Measurements from ENCODE around the gene APBA1. TPM values are rescaled to one million over a fixed set of nuclear protein-coding genes. Genes with fewer than 3 reads are reported as not detected.

APBA1 gene
- total RNA-seq, 4 donors from 2014 or later = 5.8 to 15.7 (median 11.5) TPM

- no peak for TF ChIP-seq POLR2A (IDR thresholded peaks at IDR 0.05)
- no peak for TF ChIP-seq POLR2AphosphoS5 (IDR thresholded peaks at IDR 0.05)
- TF ChIP-seq EP300 (IDR thresholded peaks at IDR 0.05) = no peak
- TF ChIP-seq CTCF (IDR thresholded peaks at IDR 0.05) = no peak
- no peaks in the 10 kb centered on the region for H3K9me3 ChIP-seq
- no peak overlapping the region for H3K27ac ChIP-seq
- WGBS = 75% methylated on average over 3 of the region's 3 CpGs
- DNase-seq (ENCODE audit: low spot score in 2 of 2) = no peak
- H3K4me1 ChIP-seq = no peaks in the 10 kb centered on the region
- H3K36me3 ChIP-seq = no peaks in the 10 kb centered on the region
- H3K27me3 ChIP-seq = no peaks in the 10 kb centered on the region
- no peak overlapping the region for H3K4me3 ChIP-seq
These were observed 13.0 kb downstream of the APBA1 start for GRCh38 chr9:69658987-69659675.

- H3K9me3 ChIP-seq = no peaks in the 10 kb centered on the region
- H3K4me1 ChIP-seq = no peaks in the 10 kb centered on the region
- no peaks in the 10 kb centered on the region for H3K27me3 ChIP-seq
- H3K36me3 ChIP-seq = no peaks in the 10 kb centered on the region
- no peak overlapping the region for H3K27ac ChIP-seq
- H3K4me3 ChIP-seq = no peak overlapping the region
- no peak for DNase-seq (ENCODE audit: low spot score in 2 of 2)
- TF ChIP-seq CTCF (IDR thresholded peaks at IDR 0.05) (no peak), EP300 (IDR thresholded peaks at IDR 0.05) (no peak), POLR2AphosphoS5 (IDR thresholded peaks at IDR 0.05) (no peak), POLR2A (IDR thresholded peaks at IDR 0.05) (no peak)
These were observed 14.9 kb downstream of the APBA1 start for GRCh38 chr9:69657269-69657668.

- peaks cover 2% of the 10 kb centered on the region for H3K4me1 ChIP-seq
- no peaks in the 10 kb centered on the region for H3K36me3 ChIP-seq
- no peaks in the 10 kb centered on the region for H3K27me3 ChIP-seq
- no peak for DNase-seq (ENCODE audit: low spot score in 2 of 2)
- no peak for TF ChIP-seq POLR2AphosphoS5 (IDR thresholded peaks at IDR 0.05)
- no peak for TF ChIP-seq EP300 (IDR thresholded peaks at IDR 0.05)
- no peak for TF ChIP-seq CTCF (IDR thresholded peaks at IDR 0.05)
- TF ChIP-seq POLR2A (IDR thresholded peaks at IDR 0.05) = no peak
- H3K4me3 ChIP-seq = no peak overlapping the region
- H3K27ac ChIP-seq = no peak overlapping the region
- no peaks in the 10 kb centered on the region for H3K9me3 ChIP-seq
- WGBS = 93% methylated on average over 2 of the region's 2 CpGs
These were observed 17.1 kb downstream of the APBA1 start for GRCh38 chr9:69655065-69655464.

- WGBS = 68% methylated on average over 1 of the region's 1 CpG
- Histone ChIP-seq H3K27ac (no peak overlapping the region), H3K4me1 (peaks cover 2% of the 10 kb centered on the region), H3K9me3 (no peaks in the 10 kb centered on the region), H3K27me3 (no peaks in the 10 kb centered on the region), H3K4me3 (no peak overlapping the region), H3K36me3 (no peaks in the 10 kb centered on the region)
- no peak for TF ChIP-seq POLR2A (IDR thresholded peaks at IDR 0.05)
- no peak for TF ChIP-seq CTCF (IDR thresholded peaks at IDR 0.05)
- TF ChIP-seq EP300 (IDR thresholded peaks at IDR 0.05) = no peak
- no peak for TF ChIP-seq POLR2AphosphoS5 (IDR thresholded peaks at IDR 0.05)
- no peak for DNase-seq (ENCODE audit: low spot score in 2 of 2)
These were observed 18.9 kb downstream of the APBA1 start for GRCh38 chr9:69653261-69653660.

GRCh38 chr9:69649566-69650250 lies 22.5 kb downstream of the APBA1 start:
- TF ChIP-seq POLR2AphosphoS5 (IDR thresholded peaks at IDR 0.05) = no peak
- TF ChIP-seq EP300 (IDR thresholded peaks at IDR 0.05) = no peak
- TF ChIP-seq CTCF (IDR thresholded peaks at IDR 0.05) = no peak
- no peak for TF ChIP-seq POLR2A (IDR thresholded peaks at IDR 0.05)
- Histone ChIP-seq H3K27me3 (no peaks in the 10 kb centered on the region), H3K9me3 (no peaks in the 10 kb centered on the region), H3K4me1 (peaks cover 2% of the 10 kb centered on the region), H3K27ac (no peak overlapping the region), H3K4me3 (no peak overlapping the region), H3K36me3 (no peaks in the 10 kb centered on the region)
- WGBS = 49% methylated on average over 4 of the region's 4 CpGs
- DNase-seq (ENCODE audit: low spot score in 2 of 2) = no peak

Measured in suprapubic skin (tissue), 4 donors.